Coronary artery (tissue), 2 donors: ENCODE data around the gene CCL25.
"Not testable (repeated sequence)": the region's sequence is repeated elsewhere in the genome, so short reads cannot be mapped to it uniquely, and the experiment has no call there.

ENCODE experiments used
- DNase-seq: peaks from one replicate; pipeline ENCODE4 v3.0.0-alpha.2; 2017; ENCODE audit warnings: low spot score
- H3K27ac ChIP-seq, 2 donors: fragments of 200-600 bp; sonication (generic); one replicate each; pipeline ENCODE4 v1.5.1; 2016 to 2019
- H3K4me3 ChIP-seq: fragments of 200-600 bp; sonication (generic); 2 replicates; pipeline ENCODE4 v1.5.1; 2016; ENCODE audit warnings: mild to moderate bottlenecking, moderate library complexity
- CTCF ChIP-seq: fragments of 200-600 bp; sonication (generic); IDR thresholded peaks from one replicate; pipeline ENCODE4 v1.5.1; 2019; ENCODE audit warnings: antibody characterized with exemption

Gene CCL25

GRCh38 chr19:8095354-8095886 lies 42.9 kb downstream of the CCL25 start:
- no peak for DNase-seq
- Histone ChIP-seq H3K4me3 (peak overlapping the region; percentile 30), H3K27ac (no peak overlapping the region)
- TF ChIP-seq CTCF, result no peak

- no peak for TF ChIP-seq CTCF
- H3K4me3 ChIP-seq, result no peak overlapping the region
- no peak overlapping the region for H3K27ac ChIP-seq
- no peak for DNase-seq
These were observed 43.5 kb downstream of the CCL25 start for GRCh38 chr19:8096071-8096470.

- Histone ChIP-seq H3K27ac (no peak overlapping the region), H3K4me3 (no peak overlapping the region)
- no peak for DNase-seq
- TF ChIP-seq CTCF, result no peak
These were observed 44.6 kb downstream of the CCL25 start for GRCh38 chr19:8097198-8097597.

- DNase-seq, result no peak
- no peak for TF ChIP-seq CTCF
- no peak overlapping the region for H3K27ac ChIP-seq
- no peak overlapping the region for H3K4me3 ChIP-seq
These were observed 45.4 kb downstream of the CCL25 start for GRCh38 chr19:8097681-8098567.

- DNase-seq, result no peak
- no peak overlapping the region for H3K27ac ChIP-seq
- no peak overlapping the region for H3K4me3 ChIP-seq
- no peak for TF ChIP-seq CTCF
These were observed 48.8 kb downstream of the CCL25 start for GRCh38 chr19:8101311-8101710.

GRCh38 chr19:8101910-8102309 lies 49.4 kb downstream of the CCL25 start:
- DNase-seq, H3K27ac ChIP-seq, H3K4me3 ChIP-seq: not testable (repeated sequence)

GRCh38 chr19:8105471-8105870 lies 52.9 kb downstream of the CCL25 start:
- no peak for TF ChIP-seq CTCF
- H3K4me3 ChIP-seq, result no peak overlapping the region
- H3K27ac ChIP-seq, result no peak overlapping the region
- DNase-seq, result no peak
